Smooth muscle cell (in vitro differentiated cells): ENCODE data around the gene POP5. TPM values are rescaled to one million over a fixed set of nuclear protein-coding genes. Genes with fewer than 3 reads are reported as not detected.

Source experiments
- DNase-seq: peaks from one replicate; lab custom pipeline; 2025; ENCODE audit not compliant: unreplicated experiment; lab: John Stamatoyannopoulos, UW
- H2AFZ ChIP-seq: fragments of 200-600 bp; sonication (generic); 2 replicates; pipeline ENCODE4 v1.6.0; 2016; ENCODE audit warnings: antibody characterized with exemption, low read depth, mild to moderate bottlenecking
- H3F3A ChIP-seq: fragments of 200-600 bp; sonication (generic); 2 replicates; pipeline ENCODE4 v1.6.0; 2017; ENCODE audit warnings: antibody characterized with exemption, low read depth
- H3K27ac ChIP-seq: fragments of 200-600 bp; sonication (generic); 2 replicates; pipeline ENCODE4 v1.5.1; 2016; ENCODE audit warnings: low read depth, mild to moderate bottlenecking
- H3K27me3 ChIP-seq: fragments of 200-600 bp; sonication (generic); 2 replicates; pipeline ENCODE4 v1.6.1; 2016; ENCODE audit warnings: low read depth, mild to moderate bottlenecking
- H3K36me3 ChIP-seq: fragments of 200-600 bp; sonication (generic); 2 replicates; pipeline ENCODE4 v1.5.1; 2016; ENCODE audit warnings: low read depth
- H3K4me1 ChIP-seq: fragments of 200-600 bp; sonication (generic); 2 replicates; pipeline ENCODE4 v1.5.1; 2016; ENCODE audit warnings: low read depth
- H3K4me2 ChIP-seq: fragments of 200-600 bp; sonication (generic); 2 replicates; pipeline ENCODE4 v1.6.0; 2016; ENCODE audit warnings: mild to moderate bottlenecking
- H3K4me3 ChIP-seq: fragments of 200-600 bp; sonication (generic); 2 replicates; pipeline ENCODE4 v1.5.1; 2016; ENCODE audit warnings: mild to moderate bottlenecking
- H3K79me2 ChIP-seq: fragments of 200-600 bp; sonication (generic); 2 replicates; pipeline ENCODE4 v1.6.0; 2016; ENCODE audit warnings: low read depth, mild to moderate bottlenecking
- H3K9ac ChIP-seq: fragments of 200-600 bp; sonication (generic); 2 replicates; pipeline ENCODE4 v1.6.0; 2016; ENCODE audit warnings: low read depth
- H3K9me3 ChIP-seq: fragments of 200-600 bp; sonication (generic); replicated peaks from 2 replicates; pipeline ENCODE4 v1.5.1; 2016; ENCODE audit warnings: low read depth
- H4K20me1 ChIP-seq: fragments of 200-600 bp; sonication (generic); 2 replicates; pipeline ENCODE4 v1.6.0; 2016; ENCODE audit warnings: low read depth
- WGBS: methylation state at CpG from one replicate; pipeline ENCODE4 v1.1.7; 2016; ENCODE audit warnings: low lambda C conversion rate; 5-methylcytosine and 5-hydroxymethylcytosine counted together
- polyA plus RNA-seq: library from polyadenylated mRNA; unstranded; fragments of >200 nt; fragmentation: Nextera tagmentation; extraction: Ambion mirVana; gene quantifications from 2 replicates; pipeline ENCODE4 v1.2.1, GENCODE V29; 2016
- total RNA-seq: library from RNA; depleted of rRNA; stranded (reverse); fragments of >200 nt; gene quantifications from 2 replicates; pipeline ENCODE4 v1.2.3, GENCODE V29; 2014
- TF ChIP-seq, protein P1 (sequence below): fragments of 200-600 bp; sonication (generic); IDR thresholded peaks from 2 replicates; pipeline ENCODE4 v1.5.1; 2017; ENCODE audit warnings: borderline replicate concordance, mild to moderate bottlenecking, antibody characterized with exemption; ENCODE audit not compliant: insufficient read depth, poor library complexity, severe bottlenecking

POP5 gene
- total and polyA plus RNA-seq, 2 experiments from 2014 or later = 25.8 to 40.4 TPM

DNA sequence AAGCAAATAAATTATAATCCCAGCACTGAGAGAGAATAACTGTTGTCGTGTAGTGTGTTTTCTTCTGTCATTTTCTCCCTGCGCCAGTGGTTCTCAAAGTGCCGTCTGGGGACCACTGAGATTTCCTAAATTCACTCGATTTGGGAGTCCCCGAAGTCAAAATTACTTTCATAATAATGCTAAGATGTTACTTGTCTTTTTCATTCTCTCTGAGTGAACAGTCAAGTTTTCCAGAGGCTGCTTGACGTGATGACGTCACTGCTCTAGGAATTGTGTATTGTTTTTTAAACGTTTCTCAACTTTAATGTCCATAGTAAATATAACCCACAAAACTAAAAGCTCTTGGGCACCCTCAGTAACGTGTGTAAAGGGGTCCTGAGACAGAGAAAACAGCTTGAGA lies 796 bp upstream of the POP5 start:
- peak overlapping the region; percentile 72 for H3K4me3 ChIP-seq
- no peak overlapping the region for H3K9ac ChIP-seq
- H3K9me3 ChIP-seq = no peaks in the 10 kb centered on the region
- peak overlapping the region; percentile 94 for H3K4me2 ChIP-seq
- peaks cover 19% of the 10 kb centered on the region for H3K27me3 ChIP-seq
- peaks cover 13% of the 10 kb centered on the region for H3K4me1 ChIP-seq
- no peaks in the 10 kb centered on the region for H4K20me1 ChIP-seq
- WGBS = 64% methylated on average over 9 of the region's 9 CpGs
- peaks cover 8% of the 10 kb centered on the region for H3K36me3 ChIP-seq
- no peak for DNase-seq
- no peaks in the 10 kb centered on the region for H3K79me2 ChIP-seq
- H2AFZ ChIP-seq = peak overlapping the region; percentile 50
- peaks cover 5% of the 10 kb centered on the region for H3F3A ChIP-seq
- H3K27ac ChIP-seq = no peak overlapping the region
- TF ChIP-seq, protein P1, sequence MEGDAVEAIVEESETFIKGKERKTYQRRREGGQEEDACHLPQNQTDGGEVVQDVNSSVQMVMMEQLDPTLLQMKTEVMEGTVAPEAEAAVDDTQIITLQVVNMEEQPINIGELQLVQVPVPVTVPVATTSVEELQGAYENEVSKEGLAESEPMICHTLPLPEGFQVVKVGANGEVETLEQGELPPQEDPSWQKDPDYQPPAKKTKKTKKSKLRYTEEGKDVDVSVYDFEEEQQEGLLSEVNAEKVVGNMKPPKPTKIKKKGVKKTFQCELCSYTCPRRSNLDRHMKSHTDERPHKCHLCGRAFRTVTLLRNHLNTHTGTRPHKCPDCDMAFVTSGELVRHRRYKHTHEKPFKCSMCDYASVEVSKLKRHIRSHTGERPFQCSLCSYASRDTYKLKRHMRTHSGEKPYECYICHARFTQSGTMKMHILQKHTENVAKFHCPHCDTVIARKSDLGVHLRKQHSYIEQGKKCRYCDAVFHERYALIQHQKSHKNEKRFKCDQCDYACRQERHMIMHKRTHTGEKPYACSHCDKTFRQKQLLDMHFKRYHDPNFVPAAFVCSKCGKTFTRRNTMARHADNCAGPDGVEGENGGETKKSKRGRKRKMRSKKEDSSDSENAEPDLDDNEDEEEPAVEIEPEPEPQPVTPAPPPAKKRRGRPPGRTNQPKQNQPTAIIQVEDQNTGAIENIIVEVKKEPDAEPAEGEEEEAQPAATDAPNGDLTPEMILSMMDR = no peak

DNA sequence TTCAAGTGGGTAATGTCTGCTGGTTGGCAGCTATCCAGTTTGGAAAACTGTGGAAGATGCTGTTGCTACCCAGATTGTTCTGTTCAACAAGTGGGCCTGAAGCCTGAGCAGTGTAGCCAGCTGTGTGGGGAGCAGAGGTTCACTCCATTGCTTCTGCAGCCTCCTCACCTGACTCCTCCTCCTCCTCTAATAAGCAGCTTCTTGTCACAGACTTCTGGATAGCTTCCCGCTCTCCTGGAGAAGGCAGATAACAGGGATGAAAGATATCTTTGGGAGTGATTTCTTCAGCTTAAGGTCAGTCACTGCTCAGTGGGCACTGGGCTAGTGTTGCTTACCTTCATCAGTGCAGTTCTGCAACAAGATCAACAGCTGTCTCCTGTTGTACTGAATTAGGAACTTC lies 2.0 kb downstream of the POP5 start:
- peaks cover 17% of the 10 kb centered on the region for H3F3A ChIP-seq
- no peaks in the 10 kb centered on the region for H3K79me2 ChIP-seq
- H4K20me1 ChIP-seq = peaks cover under 1% of the 10 kb centered on the region
- no peak for DNase-seq
- H3K4me2 ChIP-seq = no peak overlapping the region
- H3K36me3 ChIP-seq = peaks cover 9% of the 10 kb centered on the region
- no peak overlapping the region for H2AFZ ChIP-seq
- no peaks in the 10 kb centered on the region for H3K9me3 ChIP-seq
- H3K4me1 ChIP-seq = peaks cover 13% of the 10 kb centered on the region
- TF ChIP-seq, protein P1 = no peak
- H3K4me3 ChIP-seq = no peak overlapping the region
- WGBS = 94% methylated on average over 1 of the region's 1 CpG
- H3K9ac ChIP-seq = no peak overlapping the region
- H3K27ac ChIP-seq = no peak overlapping the region
- H3K27me3 ChIP-seq = peaks cover 7% of the 10 kb centered on the region

DNA sequence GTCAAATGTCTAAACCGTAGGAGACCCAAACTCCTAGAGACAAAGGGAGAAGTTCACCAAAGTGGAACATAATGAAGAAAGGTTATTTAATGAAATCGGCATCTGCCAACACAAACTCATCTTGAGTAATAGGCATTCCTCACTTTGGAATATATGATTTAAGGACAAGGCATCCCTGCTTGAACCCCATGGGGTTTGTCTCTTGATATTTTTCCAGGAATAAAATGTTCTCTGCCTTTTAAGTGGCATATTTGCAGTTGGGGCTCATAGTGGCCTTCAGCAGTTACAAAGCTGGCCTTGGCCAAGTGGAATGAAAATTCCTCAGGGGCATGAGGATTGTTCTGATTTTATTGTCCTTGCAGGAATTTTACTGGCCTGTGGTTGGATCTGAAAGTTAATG lies 7.1 kb downstream of the POP5 start:
- peaks cover 29% of the 10 kb centered on the region for H4K20me1 ChIP-seq
- no peaks in the 10 kb centered on the region for H3K4me1 ChIP-seq
- no peak overlapping the region for H3K27ac ChIP-seq
- H3K4me2 ChIP-seq = no peak overlapping the region
- no peak for DNase-seq
- TF ChIP-seq, protein P1 = no peak
- no peak overlapping the region for H3K9ac ChIP-seq
- no peaks in the 10 kb centered on the region for H3K27me3 ChIP-seq
- WGBS = 100% methylated on average over 2 of the region's 2 CpGs
- peaks cover 25% of the 10 kb centered on the region for H3K36me3 ChIP-seq
- peaks cover 16% of the 10 kb centered on the region for H3F3A ChIP-seq
- no peaks in the 10 kb centered on the region for H3K79me2 ChIP-seq
- H2AFZ ChIP-seq = no peak overlapping the region
- H3K9me3 ChIP-seq = no peaks in the 10 kb centered on the region
- no peak overlapping the region for H3K4me3 ChIP-seq

DNA sequence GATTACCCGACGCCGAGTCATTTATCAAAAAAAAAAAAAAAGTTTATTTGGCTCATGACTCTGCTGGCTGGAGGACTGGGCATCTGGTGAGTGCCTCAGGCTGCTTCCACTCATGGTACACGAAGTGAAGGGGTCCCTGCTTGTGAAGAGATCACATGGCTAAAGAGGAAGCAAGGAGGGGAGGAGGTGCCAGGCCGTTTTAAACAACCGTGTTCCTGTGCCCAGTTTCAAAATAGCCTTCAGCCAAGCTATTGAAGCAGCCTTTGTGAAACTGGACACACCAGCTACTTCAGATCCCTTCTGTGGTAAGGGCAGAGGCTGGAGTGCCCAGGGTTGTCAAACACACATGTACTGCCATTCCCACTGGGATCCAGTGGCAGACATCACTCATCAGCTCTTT lies 7.6 kb downstream of the POP5 start:
- no peak for DNase-seq
- Histone ChIP-seq H3K4me1 (no peaks in the 10 kb centered on the region), H3K36me3 (peaks cover 25% of the 10 kb centered on the region)

More for the DNA sequence above, 7.6 kb downstream of the POP5 start:
- Histone ChIP-seq H3K4me2 (no peak overlapping the region), H2AFZ (no peak overlapping the region), H3K27me3 (no peaks in the 10 kb centered on the region), H4K20me1 (peaks cover 34% of the 10 kb centered on the region), H3F3A (peaks cover 15% of the 10 kb centered on the region), H3K9me3 (no peaks in the 10 kb centered on the region), H3K9ac (no peak overlapping the region), H3K27ac (no peak overlapping the region), H3K4me3 (no peak overlapping the region), H3K79me2 (no peaks in the 10 kb centered on the region)
- WGBS = 95% methylated on average over 6 of the region's 6 CpGs
- TF ChIP-seq, protein P1 = no peak
